Sigmoid colon (tissue), 4 donors: Measurements from ENCODE around the gene IVD.

Source experiments
- CTCF ChIP-seq, 4 experiments: fragments of 450-650 bp in 3 of 4; fragments of 200-600 bp in 1 of 4; IDR thresholded peaks; one replicate each; pipeline ENCODE4 v1.5.1; 2016 to 2019; ENCODE audit warnings: antibody characterized with exemption in 4 of 4, mild to moderate bottlenecking in 3 of 4, moderate library complexity in 2 of 4
- POLR2A ChIP-seq, 2 donors: fragments of 450-650 bp; IDR thresholded peaks; one replicate each; pipeline ENCODE4 v1.6.1; 2016; ENCODE audit warnings: antibody characterized with exemption in 2 of 2, mild to moderate bottlenecking in 2 of 2, moderate library complexity in 2 of 2
- POLR2AphosphoS5 ChIP-seq, 4 donors: sonication (generic); formaldehyde crosslinking; IDR thresholded peaks; one replicate each; pipeline ENCODE4 v1.6.1; 2017; ENCODE audit warnings: antibody characterized with exemption in 4 of 4

- no peak for TF ChIP-seq CTCF (IDR thresholded peaks at IDR 0.05)
- no peak for TF ChIP-seq POLR2A (IDR thresholded peaks at IDR 0.05)
- TF ChIP-seq POLR2AphosphoS5 (IDR thresholded peaks at IDR 0.05): no peak
These were observed 48.3 kb upstream of the IVD start for GRCh38 chr15:40357246-40357645.
